Fibroblast of skin of back (primary cell): ENCODE data around the gene LRRC57.
A peak's percentile ranks its signal among the peaks of the same experiment; 100 is the strongest.

Experiments
- DNase-seq: peaks from one replicate; pipeline ENCODE4 v3.0.0-alpha.2; 2013

Gene LRRC57

DNA sequence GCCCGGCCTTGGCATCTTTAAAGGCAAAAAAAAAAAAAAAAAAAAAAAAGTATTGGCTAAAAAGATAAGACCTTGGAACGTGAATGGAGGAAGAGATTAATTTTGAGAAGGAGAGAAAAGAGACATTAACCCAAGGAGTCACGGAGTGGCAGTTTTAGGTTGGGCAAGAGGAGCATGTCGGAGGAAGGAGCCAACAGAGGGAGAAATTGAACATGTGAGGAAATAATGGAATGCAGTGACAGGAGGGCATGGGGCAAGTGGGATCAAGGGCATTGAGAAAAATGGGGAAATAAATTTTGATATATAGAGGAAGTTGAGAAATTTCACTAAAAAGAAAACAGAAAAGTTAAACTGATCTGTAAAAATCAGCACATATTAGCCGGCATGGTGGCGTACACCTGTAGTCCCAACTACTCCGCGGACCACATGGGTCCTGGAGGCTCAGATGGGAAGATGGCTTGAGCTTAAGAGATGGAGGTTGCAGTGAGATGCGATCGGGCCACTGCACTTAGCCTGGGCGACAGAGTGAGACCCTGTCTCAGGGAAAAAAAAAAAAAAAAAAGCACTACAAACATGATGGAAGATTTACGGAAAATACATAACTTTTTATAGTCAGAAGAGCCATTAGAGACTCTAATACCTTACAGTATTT is 1.3 kb upstream of the LRRC57 start:
- no peak for DNase-seq

DNA sequence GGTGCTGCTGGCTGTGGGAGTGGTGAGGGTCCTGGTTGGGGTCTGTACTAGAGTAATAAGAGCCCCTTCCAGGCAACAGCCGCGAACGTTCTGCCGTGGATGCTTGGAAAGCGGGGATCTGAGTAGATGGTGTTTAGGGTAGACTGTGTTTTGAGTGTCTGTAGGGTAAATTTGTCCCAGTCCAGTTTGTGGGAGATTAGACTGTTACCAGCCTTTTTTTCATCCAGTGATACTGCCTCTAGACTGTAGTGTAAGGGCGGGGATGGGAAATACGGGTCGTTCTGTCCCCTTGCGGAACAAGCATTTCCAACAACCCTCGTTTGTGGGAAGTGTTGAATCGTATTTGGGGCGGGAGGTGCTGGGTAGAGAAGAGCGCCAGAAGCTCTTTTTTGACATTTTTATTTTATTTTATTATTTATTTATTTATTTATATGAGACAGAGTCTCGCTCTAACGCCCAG is 469 bp upstream of the LRRC57 start:
- DNase-seq, result peak; percentile 46

DNA sequence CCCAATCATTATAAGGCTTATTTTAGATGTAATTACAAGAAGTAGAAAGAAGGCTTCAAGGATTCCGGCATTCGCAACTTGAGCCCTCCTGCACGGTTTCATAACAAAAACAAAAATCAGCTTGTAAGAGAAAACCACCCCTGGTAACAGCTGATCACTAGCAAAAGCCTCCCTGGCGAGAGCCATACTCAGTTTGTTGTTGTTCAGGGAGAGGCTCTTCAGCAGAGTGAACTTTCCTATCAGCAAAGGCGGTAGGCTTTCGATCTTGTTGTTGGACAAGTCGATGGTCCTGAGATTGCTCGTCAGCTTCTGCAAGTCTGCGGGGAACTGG is 710 bp downstream of the LRRC57 start:
- peak; percentile 26 for DNase-seq

DNA sequence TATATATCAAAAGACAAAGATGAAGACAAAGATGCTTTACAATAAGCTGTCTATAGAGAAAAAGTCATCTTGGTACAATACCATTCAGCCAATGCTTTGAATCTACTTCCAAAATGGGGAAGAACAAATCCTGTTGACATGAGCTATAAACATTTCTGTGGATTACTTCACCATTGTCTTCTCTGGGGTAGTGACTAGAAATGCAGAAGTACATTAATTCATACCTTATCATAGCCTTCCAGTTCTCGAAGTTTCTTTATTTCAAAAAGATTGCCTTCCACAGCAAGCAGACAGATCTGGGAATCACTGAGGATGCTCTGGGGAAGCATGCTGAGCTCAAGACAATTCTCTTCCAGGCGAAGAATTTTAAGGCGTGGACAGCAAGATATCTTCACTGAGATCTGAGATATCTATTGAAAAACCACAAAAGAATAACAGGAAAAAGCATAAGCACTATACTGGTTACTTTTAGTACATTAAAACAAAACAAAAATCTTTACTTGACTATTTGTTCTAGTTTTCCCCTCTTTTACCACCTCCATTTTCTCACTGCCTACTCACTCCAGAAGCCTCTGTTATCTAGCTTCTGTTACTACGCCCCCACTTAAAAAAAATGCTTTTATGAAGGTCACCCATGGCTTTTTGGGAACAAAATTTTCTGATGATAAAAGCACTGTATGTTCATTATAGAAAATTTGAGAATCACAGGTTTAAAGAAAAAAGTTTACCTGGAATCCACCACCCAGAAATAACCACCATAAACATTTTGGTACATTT is 3.6 kb downstream of the LRRC57 start:
- no peak for DNase-seq

DNA sequence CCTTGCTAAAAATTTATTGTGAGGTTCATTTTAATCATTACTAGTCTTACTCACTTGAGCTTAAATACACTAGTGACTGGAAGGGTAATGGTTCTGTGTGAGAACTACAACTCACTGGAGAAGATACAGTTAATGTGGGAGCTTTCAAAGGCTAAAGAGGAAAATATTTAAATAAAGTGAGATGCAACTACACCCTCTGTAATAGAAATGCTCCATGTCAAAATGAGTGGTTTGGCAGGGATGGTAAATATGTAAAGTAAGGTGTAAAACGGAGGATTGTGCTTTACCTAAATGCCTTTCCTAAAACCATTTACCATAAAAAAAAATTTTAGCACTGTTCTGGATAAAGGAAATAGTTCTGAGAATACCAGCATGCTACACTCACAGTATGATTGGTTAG is 15.3 kb downstream of the LRRC57 start:
- DNase-seq, result no peak

DNA sequence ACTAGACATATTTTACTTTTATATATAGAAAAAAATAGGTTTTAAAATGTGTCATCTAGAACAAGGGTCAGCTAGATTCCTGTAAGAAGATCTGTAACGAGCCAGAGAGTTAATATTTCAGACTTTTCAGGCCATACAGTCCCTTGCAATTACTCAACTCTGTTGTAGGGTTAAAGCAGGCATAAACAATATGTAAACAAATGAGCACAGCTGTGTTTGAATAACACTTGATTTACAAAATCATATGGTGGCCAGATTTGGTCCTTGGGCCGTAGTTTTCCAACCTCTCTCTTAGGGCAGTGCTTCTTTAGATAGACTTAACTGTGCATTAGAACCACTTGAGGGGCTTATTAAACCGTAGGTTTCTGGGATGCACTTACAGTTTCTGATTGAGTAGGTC is 19.6 kb downstream of the LRRC57 start:
- DNase-seq, result no peak

DNA sequence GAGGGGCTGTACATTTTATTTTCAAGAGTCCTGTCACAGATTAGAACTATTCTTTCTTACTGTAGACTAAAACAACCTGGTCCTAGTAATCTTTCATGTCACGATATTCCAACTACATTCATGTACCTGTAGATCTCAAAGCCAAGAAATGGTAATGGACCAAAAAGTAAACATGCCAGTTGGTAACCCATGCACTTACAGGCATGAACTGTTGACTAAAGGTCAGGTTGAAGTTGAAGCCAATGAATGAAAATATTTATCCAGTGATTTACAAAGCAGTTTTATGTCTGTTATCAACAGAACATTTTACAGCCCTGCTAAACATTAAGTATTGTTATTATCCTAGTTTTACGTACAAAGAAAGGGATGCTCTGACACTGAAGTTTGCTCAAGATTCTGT is 25.3 kb downstream of the LRRC57 start:
- DNase-seq, result no peak

DNA sequence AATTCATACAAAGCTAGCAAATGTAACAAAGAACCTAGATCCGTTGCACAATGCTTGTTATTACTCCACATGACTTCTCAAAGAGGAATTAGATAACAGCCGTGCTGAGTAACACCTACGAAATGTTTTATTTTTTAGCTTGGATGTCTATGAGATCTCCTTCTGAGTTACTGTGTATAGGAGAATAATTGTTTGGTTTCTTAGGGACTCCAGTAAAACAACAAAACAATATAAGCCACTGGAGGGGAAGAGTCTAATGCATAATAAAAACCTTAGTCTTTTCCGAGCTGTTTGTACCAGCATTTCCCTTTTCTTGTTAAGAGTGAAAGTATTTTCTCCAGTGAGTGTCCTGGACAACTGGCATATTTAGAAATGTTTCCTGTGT is 37.6 kb downstream of the LRRC57 start:
- DNase-seq, result peak; percentile 40

DNA sequence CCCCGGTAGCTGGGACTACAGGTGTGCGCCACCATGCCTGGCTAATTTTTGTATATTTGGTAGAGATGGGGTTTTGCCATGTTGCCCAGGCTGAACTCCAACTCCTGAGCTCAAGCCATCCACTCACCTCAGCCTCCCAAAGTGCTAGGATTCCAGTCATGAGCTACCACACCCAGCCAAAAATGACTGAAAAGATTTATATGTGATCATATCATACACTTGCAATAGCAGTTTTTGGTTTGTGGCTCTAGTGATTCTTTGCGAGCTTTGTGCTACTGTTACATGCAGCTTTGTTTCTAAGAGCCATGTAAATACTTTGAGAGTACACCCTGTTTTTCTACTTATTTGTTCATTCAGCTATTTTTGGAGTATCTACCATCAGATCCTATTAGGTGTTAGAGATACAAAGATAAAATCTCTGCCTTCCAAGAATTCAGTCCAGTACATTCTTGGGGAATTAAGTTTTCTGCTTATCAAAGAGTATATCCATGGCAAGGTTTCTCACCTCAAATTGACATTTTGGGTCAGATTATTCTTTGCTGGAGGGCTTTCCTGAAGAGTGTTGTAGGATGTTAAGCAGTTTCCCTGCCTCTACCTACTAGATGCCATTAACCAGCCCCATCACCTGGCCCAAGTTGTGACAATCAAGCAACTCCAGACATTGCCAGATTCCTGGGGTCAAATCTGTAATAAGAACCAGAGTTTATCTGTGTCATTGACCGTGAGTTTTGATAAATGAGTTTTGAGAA is 38.2 kb downstream of the LRRC57 start:
- no peak for DNase-seq

DNA sequence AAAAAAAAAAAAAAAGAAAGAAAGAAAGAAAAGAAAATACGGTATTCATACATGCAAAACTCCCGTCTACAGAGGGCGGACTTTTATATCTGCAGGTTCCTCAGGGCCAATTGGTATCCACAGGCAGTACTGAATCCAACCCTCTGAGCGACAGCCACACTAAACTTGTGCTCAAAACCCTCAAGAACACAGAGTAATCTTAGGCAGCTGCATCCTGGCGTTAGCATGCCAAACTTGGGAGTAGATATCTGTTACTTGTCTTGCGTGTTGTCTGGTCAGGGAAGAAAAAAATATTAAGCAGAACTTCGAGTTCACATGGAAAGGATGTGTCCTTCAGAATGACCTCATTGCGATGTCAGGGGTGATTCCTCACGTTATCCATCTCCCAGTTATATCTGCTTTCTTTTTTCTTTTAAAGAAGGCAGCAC is 40.3 kb downstream of the LRRC57 start:
- DNase-seq, result no peak

DNA sequence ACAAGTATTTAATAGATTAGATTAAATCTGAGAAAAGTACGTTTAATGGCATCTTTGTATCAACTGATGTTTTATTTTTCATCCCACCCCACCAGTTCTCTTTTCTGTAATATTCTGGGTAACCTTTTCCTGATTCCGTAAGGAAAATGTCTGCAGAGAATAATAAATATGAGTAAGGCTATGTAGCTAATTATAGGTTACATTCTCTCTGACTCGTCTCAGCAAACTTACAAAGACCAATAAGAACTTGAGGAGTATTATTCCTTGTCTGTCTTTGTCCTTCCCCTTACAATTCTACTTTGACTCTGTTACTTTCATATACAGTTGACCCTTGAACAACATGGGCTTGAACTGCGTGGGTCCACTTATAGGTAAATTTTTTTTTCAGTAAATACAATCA is 41.1 kb downstream of the LRRC57 start:
- DNase-seq, result peak; percentile 43

DNA sequence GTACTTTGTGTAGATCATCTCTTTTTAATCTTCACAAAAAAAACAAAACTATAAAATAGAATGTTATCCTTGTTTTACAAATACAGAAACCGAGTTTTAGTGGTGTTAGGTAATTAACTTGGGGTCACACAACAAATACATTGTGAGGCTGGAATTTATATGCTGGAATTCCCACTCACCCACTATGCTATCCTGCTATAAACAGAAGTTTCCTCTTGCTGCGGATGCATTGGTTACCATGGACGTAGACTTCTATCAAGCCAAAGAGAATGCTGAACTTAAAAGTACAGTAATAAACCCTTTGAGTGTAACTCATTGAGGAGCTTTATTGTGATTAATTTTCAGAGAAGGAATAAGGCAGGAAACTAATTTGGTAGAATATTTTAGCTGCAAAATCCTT is 44.0 kb downstream of the LRRC57 start:
- no peak for DNase-seq

DNA sequence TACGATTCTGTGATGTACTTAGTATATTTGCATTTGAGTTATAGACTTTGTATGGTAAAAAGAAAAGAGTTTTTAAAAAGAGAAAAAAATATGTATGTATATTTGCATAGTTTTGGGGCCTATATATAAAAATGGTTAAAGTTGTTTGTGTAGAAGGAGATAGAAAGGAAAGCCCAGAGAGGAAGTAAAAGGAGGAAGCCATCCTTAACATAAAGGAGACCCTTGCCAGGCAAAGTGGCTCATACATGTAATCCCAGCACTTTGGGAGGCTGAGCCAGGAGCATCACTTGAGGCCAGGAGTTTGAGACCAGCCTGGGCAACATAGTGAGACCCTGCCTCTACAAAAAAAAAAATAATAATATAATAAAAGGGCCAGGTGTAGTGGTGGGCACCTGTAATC is 44.8 kb downstream of the LRRC57 start:
- DNase-seq, result no peak

DNA sequence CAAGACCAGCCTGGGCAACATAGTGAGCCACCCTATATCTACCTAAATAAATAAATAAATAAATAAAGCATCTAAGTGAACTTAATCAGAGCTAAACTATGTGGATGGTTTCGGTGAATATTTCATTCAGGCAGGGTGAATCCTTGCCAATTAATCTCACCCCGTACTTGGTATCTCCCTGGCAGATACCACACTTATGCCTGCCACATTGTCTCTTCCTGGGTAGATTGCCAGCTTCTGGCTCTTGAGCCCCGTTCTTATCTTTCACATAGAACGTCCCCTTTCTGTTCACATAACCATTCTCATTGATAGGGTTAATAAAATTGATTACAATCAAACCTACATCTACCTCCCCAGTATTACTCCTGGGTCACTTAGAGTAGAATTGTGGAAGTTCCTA is 46.1 kb downstream of the LRRC57 start:
- no peak for DNase-seq

DNA sequence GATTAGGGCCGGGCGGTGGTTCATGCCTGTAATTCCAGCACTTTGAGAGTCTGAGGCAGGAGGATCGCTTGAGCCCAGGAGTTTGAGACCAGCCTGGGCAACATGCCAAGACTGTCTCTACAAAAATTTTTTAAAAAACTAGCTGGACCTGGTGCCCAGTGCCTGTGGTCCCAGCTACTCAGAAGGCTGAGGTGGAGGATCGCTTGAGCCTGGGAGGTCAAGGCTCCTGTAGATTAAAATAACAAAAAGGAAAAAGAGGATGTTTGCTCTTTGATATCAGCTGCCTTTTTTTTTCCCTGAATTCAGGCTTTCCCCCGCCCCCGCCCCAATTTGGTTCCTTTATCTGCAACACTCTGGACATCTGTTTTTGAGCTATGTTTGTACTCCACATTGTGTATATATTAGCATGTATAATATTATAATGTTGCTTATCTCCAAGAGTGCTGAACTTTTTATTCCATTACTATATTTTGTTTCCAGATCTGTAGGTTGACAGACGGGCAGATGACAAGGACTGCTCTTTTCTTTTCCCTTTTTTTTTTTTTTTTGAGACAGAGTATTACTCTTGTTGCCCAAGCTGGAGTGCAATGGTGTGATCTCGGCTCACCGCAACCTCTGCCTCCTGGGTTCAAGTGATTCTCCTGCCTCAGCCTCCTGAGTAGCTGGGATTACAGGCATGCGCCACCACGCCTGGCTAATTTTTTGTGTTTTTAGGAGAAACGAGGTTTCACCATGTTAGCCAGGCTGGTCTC is 48.6 kb downstream of the LRRC57 start:
- peak; percentile 33 for DNase-seq

DNA sequence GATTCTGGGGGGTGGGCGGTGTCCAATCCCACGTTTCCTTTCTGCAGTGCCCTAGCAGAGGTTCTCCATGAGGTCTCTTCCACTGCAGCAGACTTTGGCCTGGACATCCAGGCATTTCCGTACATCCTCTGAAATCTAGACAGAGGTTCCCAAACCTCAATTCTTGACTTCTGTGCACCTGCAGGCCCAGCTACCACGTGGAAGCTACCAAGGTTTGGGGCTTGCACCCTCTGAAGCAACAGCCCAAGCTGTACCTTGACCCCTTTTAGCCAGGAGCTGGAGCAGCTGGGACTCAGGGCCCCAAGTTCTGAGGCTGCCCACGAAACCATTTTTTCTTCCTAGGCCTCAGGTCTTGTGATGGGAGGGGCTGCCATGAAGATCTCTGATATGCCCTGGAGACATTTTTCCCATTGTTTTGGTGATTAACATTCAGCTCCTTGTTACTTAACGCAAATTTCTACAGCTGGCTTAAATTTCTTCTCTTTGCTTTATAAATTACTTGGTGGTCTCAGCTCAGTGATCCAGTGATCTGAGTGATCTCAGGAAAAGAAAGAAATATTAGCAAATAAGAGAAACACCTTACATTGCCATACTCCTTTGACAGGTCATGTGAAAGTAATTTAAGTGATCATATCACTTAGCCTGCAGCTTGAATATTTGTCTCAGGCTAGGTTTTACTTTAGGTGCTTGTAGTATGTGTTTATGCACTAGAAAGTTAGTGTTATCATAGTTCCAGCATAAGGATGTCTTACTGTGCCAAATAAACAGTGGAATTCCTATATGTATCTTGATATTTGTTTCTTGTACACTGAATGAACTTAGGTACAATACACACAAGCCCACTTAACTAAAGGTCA is 50.2 kb downstream of the LRRC57 start:
- DNase-seq, result no peak

DNA sequence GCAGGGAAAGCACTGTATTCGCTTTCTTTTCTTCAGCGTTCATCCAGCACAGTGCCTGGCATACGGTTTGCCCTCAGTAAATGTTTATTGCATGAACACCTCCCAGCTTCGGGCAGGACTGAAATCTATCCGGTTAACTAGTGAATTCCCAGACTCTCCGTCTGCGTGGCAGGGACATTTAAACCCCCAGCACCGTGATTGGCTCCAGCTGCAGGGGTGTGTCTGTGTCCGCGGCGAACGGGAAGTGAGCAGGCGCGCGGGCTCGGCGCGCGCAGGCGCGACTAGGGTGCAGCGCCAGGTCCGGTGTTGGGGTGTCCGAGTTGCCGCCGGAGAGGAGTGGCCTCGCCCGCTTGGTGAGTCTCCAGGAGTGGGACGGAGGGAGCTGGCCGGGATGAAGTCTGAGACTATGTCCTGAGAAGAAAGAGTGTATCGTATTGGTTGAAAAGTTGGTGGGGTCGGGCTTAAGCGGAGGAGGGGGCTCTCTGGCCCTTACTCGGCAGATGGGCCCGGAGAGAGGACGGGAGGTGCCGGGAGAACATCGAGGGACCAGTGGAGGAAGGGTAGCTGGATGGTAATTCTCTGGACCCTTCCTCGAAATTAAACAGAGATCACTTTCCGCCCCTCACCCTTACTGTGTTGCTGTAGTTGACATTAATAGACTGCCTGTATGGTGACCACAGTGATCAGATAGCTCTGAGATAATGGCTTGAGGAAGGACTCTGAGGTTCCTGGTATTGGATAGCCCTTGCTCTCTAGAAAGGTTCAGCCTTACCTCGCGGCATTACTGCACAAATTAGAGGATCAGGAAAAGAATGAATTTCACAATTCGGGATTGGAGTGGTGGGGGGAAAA is 53.0 kb downstream of the LRRC57 start, which contains the start of gene SNAP23:
SNAP23 (plus strand) TSS at position 274 of the 852 bp plus-strand sequence. CDS start 16,213 bp downstream, outside the sequence.
- peak; percentile 97 for DNase-seq

DNA sequence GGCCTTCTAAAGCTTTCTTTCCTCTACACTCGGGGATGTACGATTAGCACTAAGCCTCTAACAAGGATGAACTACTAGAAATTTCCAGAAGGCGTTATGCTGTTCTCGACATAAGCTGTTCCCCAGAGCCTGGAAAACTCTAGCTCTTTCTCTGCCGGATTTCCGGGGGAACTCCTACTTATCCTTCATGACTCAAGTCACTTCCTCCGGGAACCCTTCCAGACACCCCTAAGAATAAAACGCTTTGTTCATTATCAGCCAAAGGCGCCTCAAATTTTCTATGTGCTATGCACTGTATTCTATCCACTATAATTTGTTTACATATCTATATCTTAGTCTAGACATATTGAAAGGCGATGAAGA is 53.6 kb downstream of the LRRC57 start:
- DNase-seq, result peak; percentile 73

DNA sequence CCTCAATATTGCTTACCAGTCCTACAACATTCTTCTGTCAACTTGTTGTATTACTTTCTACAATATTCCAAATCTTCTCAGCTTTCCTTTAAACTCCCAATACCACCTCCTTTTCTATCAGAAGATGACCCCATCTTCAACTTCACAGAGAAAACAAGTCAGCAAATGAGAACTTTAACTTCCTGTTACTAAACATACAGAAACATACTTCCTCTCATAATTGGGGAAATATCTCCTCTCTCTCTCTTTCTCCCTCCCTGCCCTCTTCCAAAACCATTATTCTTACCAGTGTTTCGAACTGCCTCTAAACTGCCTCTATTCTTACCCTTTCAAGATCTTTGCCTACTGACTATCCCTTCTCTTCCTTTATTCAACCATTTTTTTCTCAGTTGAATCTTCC is 54.9 kb downstream of the LRRC57 start:
- no peak for DNase-seq

DNA sequence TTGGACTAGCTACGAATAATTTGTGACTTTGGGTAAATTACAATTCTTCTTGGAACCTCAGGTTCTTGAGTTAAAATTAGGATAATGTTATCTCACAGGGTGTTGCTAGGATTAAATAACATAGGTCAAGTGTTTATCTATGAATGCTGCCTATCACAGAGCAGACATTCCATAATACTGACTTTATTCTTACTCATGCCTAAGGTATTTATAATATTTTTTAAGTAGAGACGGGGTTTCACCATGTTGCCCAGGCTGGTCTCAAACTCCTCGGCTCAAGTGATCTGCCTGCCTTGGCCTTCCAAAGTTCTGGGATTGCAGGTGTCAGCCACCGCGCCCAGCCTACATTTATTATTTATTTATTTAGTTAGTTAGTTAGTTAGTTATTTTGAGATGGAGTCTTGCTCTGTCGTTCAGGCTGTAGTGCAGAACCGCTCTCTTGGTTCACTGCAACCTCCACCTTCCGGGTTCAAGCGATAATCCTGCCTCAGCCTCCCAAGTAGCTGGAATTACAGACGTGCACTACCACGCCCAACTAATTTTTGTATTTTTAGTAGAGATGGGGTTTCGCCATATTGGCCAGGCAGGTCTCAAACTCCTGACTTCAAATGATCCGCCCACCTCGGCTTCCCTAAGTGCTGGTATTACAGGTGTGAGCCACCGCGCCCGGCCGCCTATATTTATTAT is 56.9 kb downstream of the LRRC57 start:
- DNase-seq, result peak; percentile 85
